Lower leg skin (tissue), 4 donors: ENCODE measurements around the gene UGT1A6. TPM values are rescaled to one million over a fixed set of nuclear protein-coding genes. Genes with fewer than 3 reads are reported as not detected.

Source experiments
- DNase-seq, 2 donors: peaks; one replicate each; pipeline ENCODE4 v3.0.0-alpha.2; 2019; ENCODE audit warnings: low spot score in 2 of 2
- H3K4me3 ChIP-seq: fragments of 200-600 bp; sonication (generic); 2 replicates; pipeline ENCODE4 v1.5.1; 2017; ENCODE audit warnings: mild to moderate bottlenecking, low read depth; ENCODE audit not compliant: poor library complexity, severe bottlenecking
- CTCF ChIP-seq, 3 donors: fragments of 450-650 bp; IDR thresholded peaks; one replicate each; pipeline ENCODE4 v1.5.1; 2016; ENCODE audit warnings: antibody characterized with exemption in 3 of 3, mild to moderate bottlenecking in 3 of 3, moderate library complexity in 2 of 3
- POLR2A ChIP-seq, 2 donors: fragments of 450-650 bp; IDR thresholded peaks; one replicate each; pipeline ENCODE4 v1.6.1; 2016 to 2017; ENCODE audit warnings: antibody characterized with exemption in 2 of 2, mild to moderate bottlenecking in 1 of 2, moderate library complexity in 1 of 2
- WGBS, 2 donors: methylation state at CpG; one replicate each; pipeline ENCODE4 v1.1.5; 2018; 5-methylcytosine and 5-hydroxymethylcytosine counted together
- intact Hi-C: fragments of 100-400 bp; cut with DNase I; formaldehyde crosslinking; loops from one replicate; pipeline ENCODE4 v1.15.0; 2023; ENCODE audit warnings: low total_unique reads
- total RNA-seq, 4 donors: library from RNA; depleted of rRNA; stranded (reverse); fragments of >200 nt; gene quantifications; one replicate each; pipeline ENCODE4 v1.1.0, GENCODE V29; 2016

UGT1A6 gene
- total RNA-seq, 4 donors from 2014 or later, result 11.5 to 35.6 (median 14.4) TPM

GRCh38 chr2:233811087-233811486, 118.4 kb downstream of the UGT1A6 start:
- 83% methylated on average over 4 of the region's 4 CpGs for WGBS, 2 donors
- DNase-seq, result no peak
- no peak overlapping the region for H3K4me3 ChIP-seq
- intact Hi-C loops, result no loop called here
- TF ChIP-seq CTCF (IDR thresholded peaks at IDR 0.05), result no peak
- no peak for TF ChIP-seq POLR2A (IDR thresholded peaks at IDR 0.05)

- intact Hi-C loops, result no loop called here
- no peak overlapping the region for H3K4me3 ChIP-seq
- 90 to 92% methylated on average over 8 of the region's 8 CpGs for WGBS, 2 donors
- TF ChIP-seq POLR2A (IDR thresholded peaks at IDR 0.05) (no peak), CTCF (IDR thresholded peaks at IDR 0.05) (no peak)
- DNase-seq, result peak in 1 of 2 donors; percentile 31
Observed at GRCh38 chr2:233811732-233812131, 119.0 kb downstream of the UGT1A6 start.

GRCh38 chr2:233813236-233814055, 120.8 kb downstream of the UGT1A6 start:
- no peak overlapping the region for H3K4me3 ChIP-seq
- intact Hi-C loops, result no loop called here
- TF ChIP-seq POLR2A (IDR thresholded peaks at IDR 0.05) (no peak), CTCF (IDR thresholded peaks at IDR 0.05) (no peak)
- DNase-seq, result peak in 1 of 2 donors; percentile 60
- WGBS, 2 donors, result 83 to 90% methylated on average over 3 of the region's 3 CpGs

GRCh38 chr2:233814056-233814835, 121.6 kb downstream of the UGT1A6 start:
- intact Hi-C loops, result no loop called here
- no peak overlapping the region for H3K4me3 ChIP-seq
- 54 to 83% methylated on average over 2 of the region's 2 CpGs for WGBS, 2 donors
- TF ChIP-seq CTCF (IDR thresholded peaks at IDR 0.05) (no peak), POLR2A (IDR thresholded peaks at IDR 0.05) (no peak)
- peak in 1 of 2 donors; percentile 42 for DNase-seq

GRCh38 chr2:233815861-233816260, 123.2 kb downstream of the UGT1A6 start:
- TF ChIP-seq CTCF (IDR thresholded peaks at IDR 0.05) (no peak), POLR2A (IDR thresholded peaks at IDR 0.05) (no peak)
- no peak for DNase-seq
- 71 to 75% methylated on average over 6 of the region's 6 CpGs for WGBS, 2 donors
- H3K4me3 ChIP-seq, result no peak overlapping the region
- intact Hi-C loops, result no loop called here
